DOHH2 (cell line): ENCODE data around the gene MED13.

ENCODE experiments used
- H3F3A ChIP-seq: fragments of 200-600 bp; sonication (generic), shearing (Covaris generic); 2 replicates; pipeline ENCODE4 v1.6.0; 2016; ENCODE audit warnings: antibody characterized with exemption, mild to moderate bottlenecking; ENCODE audit not compliant: control insufficient read depth, insufficient read depth
- H3K27ac ChIP-seq: fragments of 200-600 bp; sonication (generic); 2 replicates; pipeline ENCODE4 v1.5.1; 2014; ENCODE audit warnings: low read depth, mild to moderate bottlenecking, low read length, moderate library complexity
- H3K27me3 ChIP-seq: fragments of 200-600 bp; sonication (generic); 2 replicates; pipeline ENCODE4 v1.6.1; 2014; ENCODE audit warnings: mild to moderate bottlenecking, low read length, mixed read lengths; ENCODE audit not compliant: control insufficient read depth
- H3K36me3 ChIP-seq: fragments of 200-600 bp; sonication (generic); 2 replicates; pipeline ENCODE4 v1.6.1; 2014; ENCODE audit warnings: mild to moderate bottlenecking, low read length, moderate library complexity, mixed read lengths; ENCODE audit not compliant: control insufficient read depth
- H3K4me1 ChIP-seq: fragments of 200-600 bp; sonication (generic); 2 replicates; pipeline ENCODE4 v1.6.1; 2014; ENCODE audit warnings: mild to moderate bottlenecking, low read length, mixed read lengths; ENCODE audit not compliant: control insufficient read depth
- H3K4me2 ChIP-seq: fragments of 200-600 bp; sonication (generic); 2 replicates; pipeline ENCODE4 v1.6.0; 2014; ENCODE audit warnings: mild to moderate bottlenecking, low read length, moderate library complexity
- H3K4me3 ChIP-seq: fragments of 200-600 bp; sonication (generic); 2 replicates; pipeline ENCODE4 v1.5.1; 2014; ENCODE audit warnings: mild to moderate bottlenecking, low read length, mixed read lengths
- H3K79me2 ChIP-seq: fragments of 200-600 bp; sonication (generic); 2 replicates; pipeline ENCODE4 v1.6.1; 2014; ENCODE audit warnings: mild to moderate bottlenecking, low read length, mixed read lengths; ENCODE audit not compliant: control insufficient read depth
- H3K9me2 ChIP-seq: fragments of 200-600 bp; sonication (generic); replicated peaks from 2 replicates; pipeline ENCODE4 v1.6.1; 2014; ENCODE audit warnings: mild to moderate bottlenecking, low read length, mixed read lengths; ENCODE audit not compliant: control insufficient read depth
- H3K9me3 ChIP-seq: fragments of 200-600 bp; sonication (generic); 2 replicates; pipeline ENCODE4 v1.6.1; 2014; ENCODE audit warnings: antibody characterized with exemption, low read length, mixed read lengths; ENCODE audit not compliant: control insufficient read depth, insufficient read depth
- H4K20me1 ChIP-seq: fragments of 200-600 bp; sonication (generic); 2 replicates; pipeline ENCODE4 v1.6.0; 2014; ENCODE audit warnings: low read depth, mild to moderate bottlenecking, antibody characterized with exemption, low read length, moderate library complexity; ENCODE audit not compliant: control insufficient read depth, insufficient read depth
- EZH2phosphoT487 ChIP-seq: fragments of 200-600 bp; sonication (generic); IDR thresholded peaks from 2 replicates; pipeline ENCODE4 v1.6.1; 2017; ENCODE audit warnings: borderline replicate concordance, mild to moderate bottlenecking, antibody characterized with exemption, low read length, moderate library complexity, mixed read lengths
- TF ChIP-seq, protein P1 (sequence below): fragments of 200-600 bp; sonication (generic); IDR thresholded peaks from one replicate; pipeline ENCODE4 v1.5.1; 2014; ENCODE audit warnings: antibody characterized with exemption, mild to moderate bottlenecking, low read depth, low read length; ENCODE audit not compliant: poor library complexity, severe bottlenecking

The MED13 gene

DNA sequence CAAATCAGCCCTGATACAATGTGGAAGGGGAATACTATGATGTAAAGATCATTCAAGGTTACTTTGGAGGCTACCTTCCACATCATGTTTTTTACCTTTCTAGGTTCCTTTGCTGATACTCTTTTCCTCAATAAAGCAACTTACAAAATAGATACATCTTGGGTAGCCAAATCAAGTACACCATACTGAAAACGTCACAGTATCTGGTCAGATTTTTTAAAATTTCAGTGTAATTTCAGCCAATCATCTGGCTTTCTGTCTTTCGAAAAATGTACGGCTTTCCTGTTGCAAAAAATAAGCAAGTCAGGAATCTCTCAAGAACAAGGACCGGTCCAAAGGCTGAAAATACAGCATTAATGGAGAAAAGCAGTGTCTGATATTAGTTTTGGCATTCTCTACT lies 15.6 kb upstream of the MED13 start:
- H3K4me1 ChIP-seq: 0 out of 2 replicates have a peak, but pooled peaks cover 2% of the 10 kb centered on the region
- no peak overlapping the region for H3K4me2 ChIP-seq
- H3K27ac ChIP-seq: no peak overlapping the region
- no peaks in the 10 kb centered on the region for H3F3A ChIP-seq
- no peaks in the 10 kb centered on the region for H3K36me3 ChIP-seq
- TF ChIP-seq, protein P1, sequence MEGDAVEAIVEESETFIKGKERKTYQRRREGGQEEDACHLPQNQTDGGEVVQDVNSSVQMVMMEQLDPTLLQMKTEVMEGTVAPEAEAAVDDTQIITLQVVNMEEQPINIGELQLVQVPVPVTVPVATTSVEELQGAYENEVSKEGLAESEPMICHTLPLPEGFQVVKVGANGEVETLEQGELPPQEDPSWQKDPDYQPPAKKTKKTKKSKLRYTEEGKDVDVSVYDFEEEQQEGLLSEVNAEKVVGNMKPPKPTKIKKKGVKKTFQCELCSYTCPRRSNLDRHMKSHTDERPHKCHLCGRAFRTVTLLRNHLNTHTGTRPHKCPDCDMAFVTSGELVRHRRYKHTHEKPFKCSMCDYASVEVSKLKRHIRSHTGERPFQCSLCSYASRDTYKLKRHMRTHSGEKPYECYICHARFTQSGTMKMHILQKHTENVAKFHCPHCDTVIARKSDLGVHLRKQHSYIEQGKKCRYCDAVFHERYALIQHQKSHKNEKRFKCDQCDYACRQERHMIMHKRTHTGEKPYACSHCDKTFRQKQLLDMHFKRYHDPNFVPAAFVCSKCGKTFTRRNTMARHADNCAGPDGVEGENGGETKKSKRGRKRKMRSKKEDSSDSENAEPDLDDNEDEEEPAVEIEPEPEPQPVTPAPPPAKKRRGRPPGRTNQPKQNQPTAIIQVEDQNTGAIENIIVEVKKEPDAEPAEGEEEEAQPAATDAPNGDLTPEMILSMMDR: no peak
- no peak for TF ChIP-seq EZH2phosphoT487
- no peak overlapping the region for H3K4me3 ChIP-seq
- no peaks in the 10 kb centered on the region for H3K79me2 ChIP-seq
- no peaks in the 10 kb centered on the region for H3K9me2 ChIP-seq
- no peaks in the 10 kb centered on the region for H3K9me3 ChIP-seq
- H3K27me3 ChIP-seq: peaks cover 10% of the 10 kb centered on the region; the same call in 1 of the 2 replicates
- no peaks in the 10 kb centered on the region for H4K20me1 ChIP-seq

DNA sequence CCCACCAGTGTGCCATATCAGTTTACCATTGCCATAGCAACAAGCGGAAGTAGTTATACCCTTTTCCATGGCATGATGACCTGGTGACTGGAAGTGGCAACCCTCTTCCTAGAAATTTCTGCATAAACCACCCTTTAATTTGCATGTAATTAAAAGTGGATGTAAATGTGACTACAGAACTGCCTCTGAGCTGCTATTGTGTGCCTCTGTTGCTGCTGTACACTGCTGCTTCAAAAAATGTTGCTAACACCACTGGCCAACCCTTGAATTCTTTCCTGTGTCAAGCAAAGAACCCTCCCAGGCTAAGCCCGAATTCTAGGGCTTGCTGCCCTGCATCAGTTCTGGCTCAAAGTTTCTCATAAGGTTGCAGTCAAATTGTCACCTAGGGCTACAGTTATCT lies 12.9 kb upstream of the MED13 start:
- TF ChIP-seq EZH2phosphoT487: no peak
- TF ChIP-seq, protein P1: no peak
- H3F3A ChIP-seq: no peaks in the 10 kb centered on the region
- no peak overlapping the region for H3K4me3 ChIP-seq
- H3K27ac ChIP-seq: no peak overlapping the region
- H3K27me3 ChIP-seq: peaks cover 10% of the 10 kb centered on the region; the same call in 1 of the 2 replicates
- H3K4me1 ChIP-seq: no peaks in the 10 kb centered on the region
- no peaks in the 10 kb centered on the region for H3K9me2 ChIP-seq
- no peaks in the 10 kb centered on the region for H3K36me3 ChIP-seq
- no peaks in the 10 kb centered on the region for H3K9me3 ChIP-seq
- H3K79me2 ChIP-seq: no peaks in the 10 kb centered on the region
- no peak overlapping the region for H3K4me2 ChIP-seq
- no peaks in the 10 kb centered on the region for H4K20me1 ChIP-seq

DNA sequence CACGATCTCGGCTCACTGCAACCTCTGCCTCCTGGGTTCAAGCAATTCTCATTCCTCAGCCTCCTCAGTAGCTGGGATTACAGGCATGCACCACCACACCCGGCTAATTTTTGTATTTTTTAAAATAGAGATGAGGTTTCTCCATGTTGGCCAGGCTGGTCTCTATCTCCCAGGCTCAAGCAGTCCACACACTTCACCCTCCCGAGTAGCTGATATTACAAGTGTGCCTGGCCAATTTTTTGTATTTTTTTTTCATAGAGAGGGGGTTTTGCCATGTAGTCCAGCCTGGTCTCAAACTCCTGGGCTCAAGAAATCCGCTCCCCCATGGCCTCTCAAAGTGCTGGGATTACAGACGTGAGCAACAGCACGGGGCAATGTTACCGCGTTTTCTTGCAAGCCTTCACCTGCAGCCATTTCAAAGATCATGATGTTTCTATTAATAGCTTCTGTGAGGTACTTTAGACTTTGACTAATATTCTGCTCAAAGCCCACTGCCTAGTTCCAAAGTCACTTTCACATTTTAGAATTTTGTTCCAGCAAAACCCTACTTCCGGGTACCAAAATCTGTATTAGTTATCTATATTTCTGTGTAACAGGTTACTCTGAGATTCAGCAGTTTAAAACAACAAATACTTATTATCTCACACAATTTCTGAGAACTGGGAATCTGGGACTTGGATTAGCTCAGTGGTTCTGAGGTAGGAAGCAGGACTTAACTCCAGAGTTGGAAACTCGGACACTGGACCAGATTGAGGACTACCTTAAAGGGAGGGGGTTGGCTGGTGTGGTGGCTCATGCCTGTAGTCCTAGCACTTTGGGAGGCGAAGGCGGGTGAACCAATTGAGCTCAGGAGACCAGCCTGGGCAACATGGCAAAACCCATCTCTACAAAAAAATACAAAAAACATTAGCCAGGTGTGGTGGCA lies 12.0 kb upstream of the MED13 start:
- H3K9me3 ChIP-seq: no peaks in the 10 kb centered on the region
- no peak for TF ChIP-seq EZH2phosphoT487
- TF ChIP-seq, protein P1: no peak
- H3K9me2 ChIP-seq: no peaks in the 10 kb centered on the region
- no peak overlapping the region for H3K4me2 ChIP-seq
- peaks cover 10% of the 10 kb centered on the region; the same call in 1 of the 2 replicates for H3K27me3 ChIP-seq
- no peak overlapping the region for H3K27ac ChIP-seq
- no peaks in the 10 kb centered on the region for H3F3A ChIP-seq
- H3K4me1 ChIP-seq: no peaks in the 10 kb centered on the region
- H3K36me3 ChIP-seq: no peaks in the 10 kb centered on the region
- H3K79me2 ChIP-seq: no peaks in the 10 kb centered on the region
- H4K20me1 ChIP-seq: no peaks in the 10 kb centered on the region
- H3K4me3 ChIP-seq: no peak overlapping the region
